ENCODE measurements around the gene FAM53B.
A peak's percentile ranks its signal among the peaks of the same experiment; 100 is the strongest.

FAM53B gene

DNA sequence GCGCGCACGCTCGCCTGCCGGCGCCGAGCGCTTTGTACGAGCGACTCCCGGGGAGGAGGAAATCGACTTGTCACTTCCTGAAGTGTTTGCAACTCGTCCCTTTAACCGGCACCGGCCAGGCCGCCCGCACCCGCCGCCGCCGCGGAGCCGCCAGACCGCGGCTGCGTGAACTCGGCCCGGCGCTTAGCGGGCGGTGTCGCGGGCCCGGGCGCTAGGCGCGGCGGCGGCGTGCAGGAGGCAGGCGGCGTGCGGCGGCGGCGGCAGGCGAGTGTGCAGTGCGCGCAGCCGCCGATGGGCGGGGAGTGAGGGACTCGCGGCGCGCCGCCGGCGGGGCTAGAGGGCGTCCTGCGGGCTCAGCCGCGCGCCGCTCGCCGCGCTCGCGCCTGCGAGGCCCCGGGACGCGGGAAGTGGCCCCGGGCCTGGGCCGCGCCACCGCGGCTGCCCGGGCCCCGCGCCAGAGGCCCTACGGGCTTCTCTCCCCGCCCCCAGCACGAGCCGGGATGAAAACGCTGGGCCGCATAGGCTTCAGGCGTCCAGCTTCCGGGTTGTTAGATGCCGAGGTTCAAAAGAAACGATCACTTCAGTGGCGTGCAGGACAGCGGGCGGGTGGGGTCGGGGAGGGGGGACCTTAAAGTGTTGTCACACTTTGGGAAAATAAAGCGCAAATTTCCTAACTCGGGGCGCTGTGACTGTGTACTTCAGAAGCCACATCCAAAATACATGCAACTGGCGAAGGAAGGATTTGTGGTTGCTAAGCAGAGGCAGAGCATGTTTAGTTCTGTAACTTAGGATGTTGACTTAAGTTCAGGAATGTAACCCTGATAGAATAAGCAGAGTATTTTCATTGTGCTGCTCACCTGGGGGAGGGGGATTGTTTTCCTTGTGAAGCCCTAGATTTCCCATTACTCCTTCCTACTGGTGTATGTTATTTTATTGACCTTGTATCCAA is at the start of gene FAM53B:
Gene FAM53B, minus strand, starts transcription at position 277 of the 949 bp plus-strand sequence. CDS start 37,665 bp downstream, outside the sequence.
- ChIA-PET CTCF (interaction anchor here (0.8 to 2.0 kb wide), 6 partner anchors 55 to 748 kb away, joined by 3 to 8 read pairs (median 3); no protein-coding TSS in a partner anchor), POLR2A (interaction anchor here (0.6 to 1.3 kb wide), 2 partner anchors 47 to 118 kb away, joined by 3 read pairs; partner anchors contain the start of gene EEF1AKMT2)
- H3K27ac ChIP-seq (ENCODE audit: extremely low read depth, low read depth, low read length): peak within 1 kb of the TSS; percentile 47; the same call in 1 of the 2 replicates
- 0 out of 2 replicates have a peak, but pooled peaks have one; percentile 23 for TF ChIP-seq ZNF629 (tag by site-specific recombination; IDR thresholded peaks at IDR 0.05)
- TF ChIP-seq, protein P1, sequence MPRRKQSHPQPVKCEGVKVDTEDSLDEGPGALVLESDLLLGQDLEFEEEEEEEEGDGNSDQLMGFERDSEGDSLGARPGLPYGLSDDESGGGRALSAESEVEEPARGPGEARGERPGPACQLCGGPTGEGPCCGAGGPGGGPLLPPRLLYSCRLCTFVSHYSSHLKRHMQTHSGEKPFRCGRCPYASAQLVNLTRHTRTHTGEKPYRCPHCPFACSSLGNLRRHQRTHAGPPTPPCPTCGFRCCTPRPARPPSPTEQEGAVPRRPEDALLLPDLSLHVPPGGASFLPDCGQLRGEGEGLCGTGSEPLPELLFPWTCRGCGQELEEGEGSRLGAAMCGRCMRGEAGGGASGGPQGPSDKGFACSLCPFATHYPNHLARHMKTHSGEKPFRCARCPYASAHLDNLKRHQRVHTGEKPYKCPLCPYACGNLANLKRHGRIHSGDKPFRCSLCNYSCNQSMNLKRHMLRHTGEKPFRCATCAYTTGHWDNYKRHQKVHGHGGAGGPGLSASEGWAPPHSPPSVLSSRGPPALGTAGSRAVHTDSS (tag by site-specific recombination; IDR thresholded peaks at IDR 0.05): no peak
- peak; percentile 55; the same call in 1 of the 2 replicates for TF ChIP-seq ZNF335 (tag by site-specific recombination; conservative IDR thresholded peaks at IDR 0.05)
- no peak for TF ChIP-seq ZFP3 (tag by site-specific recombination; IDR thresholded peaks at IDR 0.05; ENCODE audit: low read depth)
- TF ChIP-seq ZNF10 (tag by site-specific recombination; IDR thresholded peaks at IDR 0.05): no peak
- peak; percentile 13; the same call in 1 of the 2 replicates for TF ChIP-seq ZBTB17 (tag by site-specific recombination; IDR thresholded peaks at IDR 0.05)
- TF ChIP-seq BCL11B (tag by site-specific recombination; IDR thresholded peaks at IDR 0.05; ENCODE audit: low read depth): no peak
- no peak for TF ChIP-seq ZFP37 (tag by site-specific recombination; IDR thresholded peaks at IDR 0.05)
- TF ChIP-seq ZNF157 (tag by site-specific recombination; IDR thresholded peaks at IDR 0.05): no peak
- TF ChIP-seq ZNF518A (tag by site-specific recombination; conservative IDR thresholded peaks at IDR 0.05; ENCODE audit: low read depth): no peak
- TF ChIP-seq ZBTB8A (tag by site-specific recombination; IDR thresholded peaks at IDR 0.05): 0 out of 2 replicates have a peak, but pooled peaks have one; percentile 24
- TF ChIP-seq ZNF121 (tag by site-specific recombination; IDR thresholded peaks at IDR 0.05): no peak
- TF ChIP-seq ZBTB44 (tag by site-specific recombination; IDR thresholded peaks at IDR 0.05): no peak
- no peak for TF ChIP-seq ZNF626 (tag by site-specific recombination; IDR thresholded peaks at IDR 0.05)
- TF ChIP-seq ZNF140 (tag by site-specific recombination; IDR thresholded peaks at IDR 0.05): no peak
- no peak for TF ChIP-seq ZNF701 (tag by site-specific recombination; IDR thresholded peaks at IDR 0.05)
- TF ChIP-seq ZNF174 (tag by site-specific recombination; IDR thresholded peaks at IDR 0.05): no peak
- TF ChIP-seq KLF7 (tag by site-specific recombination; IDR thresholded peaks at IDR 0.05; ENCODE audit: borderline replicate concordance): no peak
- TF ChIP-seq SALL2 (tag by site-specific recombination; IDR thresholded peaks at IDR 0.05; ENCODE audit: borderline replicate concordance): no peak
- no peak for TF ChIP-seq ZNF138 (tag by site-specific recombination; IDR thresholded peaks at IDR 0.05; ENCODE audit: borderline replicate concordance)
- TF ChIP-seq KLF1 (tag by site-specific recombination; IDR thresholded peaks at IDR 0.05): no peak
- no peak for TF ChIP-seq ZNF76 (tag by site-specific recombination; IDR thresholded peaks at IDR 0.05; ENCODE audit: borderline replicate concordance, low read depth)
- TF ChIP-seq PATZ1 (tag by site-specific recombination; IDR thresholded peaks at IDR 0.05): peak; percentile 50; the same call in 1 of the 2 replicates
- TF ChIP-seq, protein P2, sequence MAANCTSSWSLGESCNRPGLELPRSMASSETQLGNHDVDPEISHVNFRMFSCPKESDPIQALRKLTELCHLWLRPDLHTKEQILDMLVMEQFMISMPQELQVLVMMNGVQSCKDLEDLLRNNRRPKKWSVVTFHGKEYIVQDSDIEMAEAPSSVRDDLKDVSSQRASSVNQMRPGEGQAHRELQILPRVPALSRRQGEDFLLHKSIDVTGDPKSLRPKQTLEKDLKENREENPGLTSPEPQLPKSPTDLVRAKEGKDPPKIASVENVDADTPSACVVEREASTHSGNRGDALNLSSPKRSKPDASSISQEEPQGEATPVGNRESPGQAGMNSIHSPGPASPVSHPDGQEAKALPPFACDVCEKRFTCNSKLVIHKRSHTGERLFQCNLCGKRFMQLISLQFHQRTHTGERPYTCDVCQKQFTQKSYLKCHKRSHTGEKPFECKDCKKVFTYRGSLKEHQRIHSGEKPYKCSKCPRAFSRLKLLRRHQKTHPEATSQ (tag by site-specific recombination; IDR thresholded peaks at IDR 0.05): no peak
- TF ChIP-seq ZNF175 (tag by site-specific recombination; IDR thresholded peaks at IDR 0.05): no peak

More for the DNA sequence above, at the start of gene FAM53B:
- Histone ChIP-seq H3K4me1 (ENCODE audit: control insufficient read depth, insufficient read depth, low read length) (peaks cover 29% of the 10 kb centered on the region), H3K9me3 (ENCODE audit: control insufficient read depth, insufficient read depth, low read depth, low read length) (no peaks in the 10 kb centered on the region), H3K36me3 (ENCODE audit: control insufficient read depth in 2 of 2, insufficient read depth in 1 of 2, low read length in 2 of 2) (peaks cover 0 to 11% of the 10 kb centered on the region in 2 experiments; a peak in 1 of 3 replicates), H3K4me3 (ENCODE audit: low read depth, low read length) (peak within 1 kb of the TSS; percentile 46)
